ENCODE measurements around the gene GP2.

Gene GP2

GRCh38 chr16:20303012-20303411 is 24.3 kb downstream of the GP2 start:
- DNase-seq (ENCODE audit: low read depth): no peak

- no peak for DNase-seq (ENCODE audit: low read depth)
These were observed 24.9 kb downstream of the GP2 start for GRCh38 chr16:20302389-20302788.

GRCh38 chr16:20301840-20302239 is 25.5 kb downstream of the GP2 start:
- no peak for DNase-seq (ENCODE audit: low read depth)

GRCh38 chr16:20300312-20301097 is 26.8 kb downstream of the GP2 start:
- no peak for DNase-seq (ENCODE audit: low read depth)

- DNase-seq (ENCODE audit: low read depth): no peak
These were observed 28.9 kb downstream of the GP2 start for GRCh38 chr16:20298452-20298851.

- no peak for DNase-seq (ENCODE audit: low read depth)
These were observed 35.8 kb downstream of the GP2 start for GRCh38 chr16:20291208-20292206.

- DNase-seq (ENCODE audit: low read depth): no peak
These were observed 37.7 kb downstream of the GP2 start for GRCh38 chr16:20289571-20289970.

- no peak for DNase-seq (ENCODE audit: low read depth)
These were observed 41.3 kb downstream of the GP2 start for GRCh38 chr16:20285993-20286499.

- no peak for DNase-seq (ENCODE audit: low read depth)
These were observed 47.1 kb downstream of the GP2 start for GRCh38 chr16:20280259-20280658.

GRCh38 chr16:20271893-20272292 is 55.4 kb downstream of the GP2 start:
- no peak for DNase-seq (ENCODE audit: low read depth)

GRCh38 chr16:20268409-20268808 is 58.9 kb downstream of the GP2 start:
- DNase-seq (ENCODE audit: low read depth): no peak

GRCh38 chr16:20265019-20265418 is 62.3 kb downstream of the GP2 start:
- no peak for DNase-seq (ENCODE audit: low read depth)

GRCh38 chr16:20263138-20263855 is 64.0 kb downstream of the GP2 start:
- no peak for DNase-seq (ENCODE audit: low read depth)

- no peak for DNase-seq (ENCODE audit: low read depth)
These were observed 65.1 kb downstream of the GP2 start for GRCh38 chr16:20262248-20262647.

- DNase-seq (ENCODE audit: low read depth): no peak
These were observed 66.9 kb downstream of the GP2 start for GRCh38 chr16:20260215-20261009.

All from activated gamma-delta T cell treated with anti-CD3 and anti-CD28 coated beads, Interleukin-2, amount 50 U/mL, for 16 hours (primary cell).